HG03520 (cell line): ENCODE results near the gene FBXW10.
"Not testable (repeated sequence)": the region's sequence is repeated elsewhere in the genome, so short reads cannot be mapped to it uniquely, and the experiment has no call there.

Source experiments
- ATAC-seq: cut with Tn5 transposase; IDR thresholded peaks from one replicate; pipeline ENCODE4 v1.9.1; 2021; ENCODE audit warnings: mild to moderate bottlenecking, moderate library complexity; ENCODE audit not compliant: unreplicated experiment

The FBXW10 gene

DNA sequence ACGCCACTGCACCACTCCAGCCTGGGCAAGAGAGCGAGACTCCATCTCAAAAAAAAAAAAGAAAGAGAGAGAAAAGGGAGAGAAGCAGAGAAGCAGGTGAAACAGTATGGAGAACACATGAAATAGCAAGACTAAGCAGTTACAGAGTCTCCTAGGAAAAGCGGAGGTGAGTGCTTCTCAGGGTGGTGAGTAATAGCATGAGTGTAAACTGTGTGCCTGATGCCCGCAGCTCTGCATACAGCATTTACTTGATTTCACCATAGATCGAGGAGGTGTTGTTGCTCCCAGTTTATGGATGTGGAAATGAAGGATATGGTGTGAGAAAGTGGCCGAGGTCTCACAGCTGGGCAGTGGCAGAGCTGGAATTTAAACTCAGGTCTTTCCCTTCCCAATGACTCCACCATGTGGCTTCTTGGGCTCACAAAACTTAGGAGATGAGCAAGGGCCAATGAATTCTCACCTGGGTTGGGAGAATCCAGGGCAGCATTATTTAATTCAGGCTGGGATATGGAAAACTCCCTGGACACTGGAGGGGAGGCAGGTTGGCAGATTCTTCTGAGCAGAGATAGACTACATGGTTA is 10.1 kb downstream of the FBXW10 start:
- ATAC-seq, result not testable (repeated sequence)

- not testable (repeated sequence) for ATAC-seq
Observed at GRCh38 chr17:18755969-18756368, 12.1 kb downstream of the FBXW10 start.

DNA sequence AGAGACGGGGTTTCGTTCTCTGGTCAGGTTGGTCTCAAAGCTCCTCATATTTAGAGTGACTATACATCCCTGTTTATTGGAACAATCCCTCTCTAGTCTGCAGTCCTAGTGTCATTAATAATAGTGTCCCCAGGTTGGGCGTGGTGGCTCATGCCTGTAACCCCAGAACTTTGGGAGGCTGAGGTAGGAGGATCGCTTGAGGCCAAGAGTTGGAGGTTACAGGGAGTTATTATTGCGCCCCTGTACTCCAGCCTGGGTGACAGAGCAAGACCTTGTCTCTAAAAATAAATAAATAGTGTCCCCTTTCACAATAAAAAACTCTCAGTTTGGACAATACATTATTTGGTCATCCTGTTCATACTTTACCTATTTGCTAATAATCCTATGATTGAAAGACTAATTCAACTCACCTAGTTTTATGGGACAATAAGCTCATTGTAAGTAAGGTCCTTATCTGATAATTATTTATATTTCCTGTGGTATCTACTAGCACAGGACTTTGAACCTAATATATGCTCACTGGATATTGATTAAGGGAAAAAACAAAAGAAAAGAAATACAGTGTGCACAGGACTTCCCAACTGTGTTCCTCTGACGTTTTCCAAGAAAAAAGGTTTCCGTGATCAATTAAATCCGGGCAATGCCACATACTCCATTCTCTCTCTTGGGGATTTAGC is 13.7 kb downstream of the FBXW10 start:
- ATAC-seq, result not testable (repeated sequence)

GRCh38 chr17:18758344-18758743 is 14.5 kb downstream of the FBXW10 start:
- ATAC-seq, result not testable (repeated sequence)

DNA sequence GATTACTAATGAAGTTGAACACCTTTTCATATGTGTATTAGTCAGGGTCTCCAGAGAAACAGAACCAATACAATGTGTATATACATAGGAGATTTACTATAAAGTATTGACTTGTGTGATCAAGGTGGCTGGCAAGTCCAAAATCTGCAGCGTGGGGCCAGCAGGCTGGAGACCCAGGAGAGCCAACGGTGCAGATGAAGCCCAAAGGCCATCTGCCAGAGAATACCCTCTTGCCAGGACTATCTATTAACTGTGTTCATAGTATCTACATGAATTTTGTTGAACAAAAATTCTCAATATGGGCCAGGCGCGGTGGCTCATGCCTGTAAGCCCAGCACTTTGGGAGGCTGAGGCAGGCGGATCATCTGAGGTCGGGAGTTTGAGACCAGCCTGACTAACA is 16.4 kb downstream of the FBXW10 start:
- not testable (repeated sequence) for ATAC-seq

DNA sequence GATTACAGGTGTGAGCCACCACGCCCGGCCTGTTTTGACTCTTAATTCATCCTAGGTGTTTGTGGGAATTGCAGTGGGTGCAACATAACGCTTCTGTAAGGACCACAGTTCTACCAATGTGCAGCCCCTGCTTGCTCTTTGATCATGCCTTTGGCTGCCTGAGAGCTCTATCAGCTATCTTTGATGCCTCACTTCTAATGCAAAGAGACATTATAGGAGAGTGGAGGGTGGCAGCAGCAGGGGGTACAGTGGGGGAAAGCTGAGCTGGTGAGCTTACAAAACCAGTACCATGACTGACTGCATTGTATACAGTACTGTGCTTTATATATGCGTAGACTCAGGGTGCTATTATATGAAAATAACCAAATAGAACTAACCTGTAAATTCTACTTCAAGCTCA is 26.7 kb downstream of the FBXW10 start:
- not testable (repeated sequence) for ATAC-seq

DNA sequence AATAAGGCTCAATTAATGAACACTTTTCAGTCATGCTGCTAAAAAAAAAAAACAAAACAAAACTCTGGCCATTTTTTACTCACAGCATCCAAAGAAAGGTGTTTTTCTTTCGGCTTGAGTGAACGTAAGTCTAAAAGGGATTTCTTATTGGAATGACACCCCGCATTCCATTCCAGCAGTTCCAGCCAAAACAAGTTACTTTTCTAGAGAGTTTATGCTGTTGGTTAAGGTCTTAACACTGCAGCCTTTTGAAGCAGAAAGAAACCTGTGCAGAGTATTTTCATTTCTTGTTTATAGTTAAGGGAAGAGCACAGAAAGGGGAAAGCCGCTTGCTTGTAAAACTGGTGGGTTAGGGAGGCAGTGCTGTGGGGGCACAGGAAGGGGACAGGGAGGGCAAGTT is 27.2 kb downstream of the FBXW10 start:
- not testable (repeated sequence) for ATAC-seq

DNA sequence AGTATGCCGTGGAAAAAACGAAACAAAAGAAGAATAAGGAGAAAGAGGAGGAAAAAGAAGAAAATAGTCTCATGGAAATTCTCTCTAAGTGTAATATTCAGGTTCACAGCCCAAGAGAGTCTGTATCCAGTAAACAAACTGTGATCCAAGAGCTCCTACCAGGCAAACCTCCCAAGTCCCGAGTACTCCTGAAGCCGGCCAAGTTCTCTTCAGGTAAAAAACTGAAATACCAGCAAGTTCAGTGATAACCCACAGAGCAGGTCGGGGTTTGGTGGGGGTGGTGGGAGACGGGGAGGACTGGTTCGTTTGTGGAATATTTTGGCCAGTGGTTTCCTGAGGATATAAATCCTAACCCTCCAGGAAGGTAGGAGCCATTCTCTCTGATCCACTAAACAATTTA is 28.6 kb downstream of the FBXW10 start:
- no peak for ATAC-seq

DNA sequence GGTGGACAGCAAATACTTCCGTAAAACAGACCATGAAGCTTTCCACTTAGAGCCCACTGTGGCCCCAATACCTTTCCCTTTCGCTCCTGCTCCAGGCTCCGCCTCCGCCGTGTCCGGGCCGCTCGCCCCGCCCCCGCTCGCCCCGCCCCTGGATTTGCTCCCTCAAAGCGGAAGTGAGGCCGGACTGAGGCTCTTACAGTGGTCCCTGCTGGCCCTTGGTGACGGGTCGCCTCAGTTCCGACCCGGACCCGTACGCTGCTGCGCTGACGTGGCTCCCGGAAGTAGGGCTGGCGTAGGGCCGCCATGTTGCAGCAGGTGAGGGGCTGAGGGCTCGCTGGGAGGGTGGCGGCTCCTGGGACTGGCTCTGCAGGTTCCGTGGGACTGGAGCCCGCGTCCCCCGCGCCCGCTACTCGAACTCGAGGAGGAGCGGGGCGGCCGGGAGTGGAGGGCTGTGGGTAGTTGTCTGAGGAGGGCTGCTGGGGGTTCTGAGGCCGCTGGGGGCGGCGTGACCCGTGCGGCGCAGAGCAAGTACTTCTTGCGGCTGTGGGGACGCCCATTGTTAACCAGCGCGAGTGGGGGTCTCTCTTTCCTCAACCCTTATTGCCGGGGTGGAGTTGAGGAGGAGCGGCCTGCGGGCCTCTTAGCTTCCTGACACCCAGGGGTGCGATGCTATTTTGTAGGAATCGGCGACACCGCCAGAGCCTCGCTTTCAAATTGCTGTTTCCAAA is 37.3 kb downstream of the FBXW10 start, which contains the start of gene TVP23B:
TSS of gene TVP23B (plus strand) at position 193 of the 728 bp plus-strand sequence. CDS start at position 304, 111 bp downstream.
- ATAC-seq, result peak; percentile 98

DNA sequence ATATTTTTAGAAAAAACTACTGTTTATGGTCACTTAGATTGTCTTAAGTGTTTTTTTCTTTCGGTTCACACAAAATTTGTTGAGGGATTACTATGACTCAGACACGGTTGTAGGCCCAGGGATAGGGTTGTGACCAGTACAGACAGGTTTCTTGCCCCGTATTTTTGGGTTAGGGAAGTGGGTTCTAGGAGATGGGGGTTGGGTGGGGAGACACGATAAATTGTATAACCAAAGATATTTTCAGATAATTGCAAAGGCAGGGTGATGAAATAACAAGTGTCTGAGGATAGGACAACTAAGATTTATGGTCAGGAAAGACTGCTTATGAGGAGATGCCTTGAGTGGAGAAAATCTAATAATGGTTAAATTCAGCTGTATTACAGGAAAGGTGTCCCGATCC is 38.0 kb downstream of the FBXW10 start:
- ATAC-seq, result not testable (repeated sequence)

GRCh38 chr17:18785933-18786332 is 42.1 kb downstream of the FBXW10 start:
- ATAC-seq, result not testable (repeated sequence)

DNA sequence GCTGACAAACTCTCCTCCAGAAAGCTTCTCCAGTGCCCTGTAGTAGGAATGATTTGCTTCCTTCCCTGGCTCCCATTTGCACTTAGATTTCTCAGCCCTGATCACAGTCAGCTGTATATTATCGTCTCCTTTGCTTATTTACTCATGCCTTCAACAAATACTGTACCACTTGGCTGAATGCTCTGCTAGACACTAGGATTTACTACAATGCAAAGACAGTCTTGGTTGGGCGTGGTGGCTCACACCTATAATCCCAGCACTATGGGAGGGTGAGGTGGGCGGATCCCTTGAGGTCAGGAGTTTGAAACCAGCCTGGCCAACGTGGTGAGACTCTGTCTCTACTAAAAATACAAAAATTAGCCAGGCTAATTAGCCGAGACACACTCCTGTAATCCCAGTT is 43.0 kb downstream of the FBXW10 start:
- ATAC-seq, result not testable (repeated sequence)

DNA sequence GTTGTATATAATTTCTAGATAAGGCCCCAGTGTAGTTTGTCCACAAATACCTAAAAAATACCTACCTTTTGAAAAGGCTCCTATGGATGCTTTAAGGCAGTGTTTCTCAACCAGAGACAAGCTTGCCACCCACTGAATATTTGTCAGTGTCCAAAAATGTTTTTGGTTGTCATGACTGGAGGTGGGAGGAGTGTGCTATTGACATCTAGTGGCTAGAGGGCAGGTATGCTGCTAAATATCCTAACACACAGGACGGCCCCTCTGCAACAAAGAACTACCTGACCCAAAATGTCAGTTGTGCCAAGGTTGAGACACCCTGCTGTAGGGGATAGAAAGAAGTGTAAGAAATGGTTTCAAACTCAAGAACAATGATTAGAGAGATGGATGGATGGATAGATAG is 47.5 kb downstream of the FBXW10 start:
- ATAC-seq, result not testable (repeated sequence)

DNA sequence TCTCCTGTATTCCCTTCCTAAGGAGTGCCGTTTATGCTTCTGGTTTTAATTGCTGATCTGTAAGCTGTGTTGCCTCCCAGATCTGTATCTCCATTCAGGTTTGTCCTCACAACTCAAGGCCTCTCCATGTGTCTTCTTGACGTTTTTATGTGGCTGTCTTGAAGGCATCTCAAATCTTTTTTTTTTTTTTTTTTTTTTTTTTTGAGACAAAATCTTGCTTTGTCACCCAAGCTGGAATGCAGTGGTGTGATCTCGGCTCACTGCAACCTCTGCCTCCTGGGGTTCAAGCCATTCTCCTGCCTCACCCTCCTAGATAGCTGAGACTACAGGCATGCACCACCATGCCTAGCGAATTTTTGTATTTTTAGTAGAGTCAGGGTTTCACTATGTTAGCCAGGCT is 51.0 kb downstream of the FBXW10 start:
- not testable (repeated sequence) for ATAC-seq

GRCh38 chr17:18796887-18797286 is 53.0 kb downstream of the FBXW10 start:
- not testable (repeated sequence) for ATAC-seq

DNA sequence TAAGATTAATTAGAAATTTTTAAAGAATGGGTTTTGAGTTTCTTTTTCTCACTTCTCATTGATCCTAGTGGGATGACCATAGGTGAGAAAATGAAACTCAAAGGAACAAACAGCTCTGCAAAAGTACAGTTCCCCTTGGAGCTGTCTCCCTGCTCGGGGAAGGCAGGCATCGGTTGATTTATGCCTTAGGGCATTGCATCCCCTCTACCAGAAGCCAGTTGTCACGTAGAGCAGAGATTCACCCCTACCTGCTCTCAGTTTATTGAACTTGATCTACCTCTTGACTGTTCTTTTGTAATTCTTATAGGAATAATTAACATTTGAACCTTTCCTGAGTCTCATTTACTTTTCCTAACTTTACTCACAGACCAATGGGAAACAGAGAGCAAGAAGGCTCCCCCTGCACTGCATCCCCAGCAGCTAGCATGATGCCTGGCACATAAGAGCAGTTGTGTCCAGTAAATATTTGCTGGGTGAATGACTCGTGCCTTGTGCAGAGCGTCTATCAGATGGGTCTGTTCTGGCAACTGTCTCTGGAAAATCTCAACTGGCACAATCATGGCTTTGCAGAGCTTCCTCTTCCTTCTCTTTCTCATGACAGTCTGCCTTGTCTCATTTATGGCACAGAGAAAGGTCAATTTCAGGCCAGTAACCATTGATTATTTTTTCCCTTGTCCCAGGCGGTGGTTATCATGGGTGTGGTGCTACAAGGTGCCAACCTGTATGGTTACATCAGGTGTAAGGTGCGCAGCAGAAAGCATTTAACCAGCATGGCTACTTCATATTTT is 59.8 kb downstream of the FBXW10 start:
- not testable (repeated sequence) for ATAC-seq

- not testable (repeated sequence) for ATAC-seq
Observed at GRCh38 chr17:18815924-18816323, 72.1 kb downstream of the FBXW10 start.

DNA sequence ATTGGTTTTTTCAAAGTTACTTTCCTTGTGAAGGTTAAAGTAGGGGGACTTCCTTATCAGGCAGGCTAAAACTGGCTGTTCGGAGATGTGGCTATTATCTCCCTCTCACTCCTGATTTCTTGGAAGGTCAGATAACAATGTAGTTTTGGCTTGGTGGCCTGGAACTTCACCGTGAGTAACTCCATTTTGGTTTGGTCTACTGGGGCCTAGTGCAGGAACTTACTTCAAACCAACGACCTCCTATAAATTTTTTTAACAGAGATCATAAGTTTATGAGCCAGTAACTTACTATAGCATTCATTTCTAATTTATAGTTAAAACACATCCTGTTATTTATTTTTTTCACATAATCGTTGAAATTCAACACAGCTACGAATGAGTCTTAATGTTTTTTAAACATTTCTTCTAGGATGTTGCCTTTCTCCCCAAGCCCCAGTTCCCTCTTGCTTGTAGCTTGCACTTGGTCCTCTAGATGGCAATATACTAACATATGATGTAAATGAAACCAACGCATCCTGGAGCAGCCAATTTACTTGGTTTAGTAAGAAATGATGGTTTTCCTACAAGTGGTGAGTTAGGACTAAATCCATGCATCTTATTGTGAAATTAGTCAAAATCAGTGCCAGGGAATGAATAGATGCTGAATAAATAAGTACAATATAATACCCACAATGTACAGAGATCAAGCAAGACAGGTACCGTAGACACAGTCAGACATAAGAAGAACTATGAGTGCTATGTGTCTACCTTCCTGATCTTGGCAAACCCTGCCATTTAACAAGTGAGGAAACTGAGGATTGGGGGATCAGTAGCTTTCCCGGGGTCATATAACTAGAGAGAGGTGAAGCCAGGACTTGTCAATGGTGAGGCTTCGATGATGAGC is 72.9 kb downstream of the FBXW10 start:
- not testable (repeated sequence) for ATAC-seq

GRCh38 chr17:18821430-18821829 is 77.6 kb downstream of the FBXW10 start:
- ATAC-seq, result not testable (repeated sequence)

DNA sequence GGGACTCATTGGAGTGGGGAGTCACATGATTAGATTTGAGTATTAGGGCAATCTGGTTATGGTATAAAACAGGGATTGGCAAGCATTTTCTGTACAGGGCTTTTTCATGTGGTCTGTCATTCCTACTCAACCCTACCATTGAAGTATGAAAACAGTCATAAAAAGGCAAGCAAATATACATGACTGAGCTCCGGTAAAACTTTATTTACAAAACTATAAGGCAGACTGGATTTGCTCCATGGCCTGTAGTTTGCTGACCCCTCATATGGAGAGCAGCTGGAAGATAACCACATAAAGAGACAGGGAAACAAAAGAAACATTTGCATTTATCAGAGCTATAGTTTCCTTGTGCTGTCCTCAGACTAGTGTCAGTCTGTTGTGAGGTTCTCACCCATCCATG is 83.8 kb downstream of the FBXW10 start:
- not testable (repeated sequence) for ATAC-seq
